ENCODE measurements around the gene CNTNAP5. TPM values are rescaled to one million over a fixed set of nuclear protein-coding genes. Genes with fewer than 3 reads are reported as not detected.

Gene CNTNAP5
- total RNA-seq, 2 experiments from 2014 or later, result not detected

- no peak for DNase-seq
- Mint-ChIP-seq H3K4me1 (ENCODE audit: low read depth) (no peaks in the 10 kb centered on the region), H3K9me3 (peaks cover 3% of the 10 kb centered on the region), H3K4me3 (no peak overlapping the region), H3K27me3 (no peaks in the 10 kb centered on the region), H3K27ac (no peak overlapping the region), H3K36me3 (ENCODE audit: low read depth) (no peaks in the 10 kb centered on the region)
- CTCF ChIA-PET, result no interaction called here
- intact Hi-C loops (cut with micrococcal nuclease), result no loop called here
- POLR2A ChIA-PET, result no interaction called here
- no peak for ATAC-seq
- no peak for TF ChIP-seq CTCF (IDR thresholded peaks at IDR 0.05)
Measured at GRCh38 chr2:124566518-124566970, 541.5 kb downstream of the CNTNAP5 start.

- ChIA-PET CTCF (no interaction called here), POLR2A (no interaction called here)
- no peaks in the 10 kb centered on the region for H3K4me1 Mint-ChIP-seq (ENCODE audit: low read depth)
- DNase-seq (no peak), ATAC-seq (no peak)
- no peak overlapping the region for H3K4me3 Mint-ChIP-seq
- no peaks in the 10 kb centered on the region for H3K9me3 Mint-ChIP-seq
- H3K27ac Mint-ChIP-seq, result no peak overlapping the region
- intact Hi-C loops (cut with micrococcal nuclease), result no loop called here
- TF ChIP-seq CTCF (IDR thresholded peaks at IDR 0.05), result no peak
- no peaks in the 10 kb centered on the region for H3K36me3 Mint-ChIP-seq (ENCODE audit: low read depth)
- no peaks in the 10 kb centered on the region for H3K27me3 Mint-ChIP-seq
Measured at GRCh38 chr2:124570872-124571271, 545.8 kb downstream of the CNTNAP5 start.

GRCh38 chr2:124571836-124572235, 546.7 kb downstream of the CNTNAP5 start:
- no peaks in the 10 kb centered on the region for H3K36me3 Mint-ChIP-seq (ENCODE audit: low read depth)
- H3K4me1 Mint-ChIP-seq (ENCODE audit: low read depth), result no peaks in the 10 kb centered on the region
- ChIA-PET CTCF (no interaction called here), POLR2A (no interaction called here)
- DNase-seq (no peak), ATAC-seq (no peak)
- intact Hi-C loops (cut with micrococcal nuclease), result no loop called here
- no peaks in the 10 kb centered on the region for H3K27me3 Mint-ChIP-seq
- no peaks in the 10 kb centered on the region for H3K9me3 Mint-ChIP-seq
- no peak overlapping the region for H3K4me3 Mint-ChIP-seq
- TF ChIP-seq CTCF (IDR thresholded peaks at IDR 0.05), result no peak
- no peak overlapping the region for H3K27ac Mint-ChIP-seq

GRCh38 chr2:124572934-124573634, 548.0 kb downstream of the CNTNAP5 start:
- Mint-ChIP-seq H3K27ac (no peak overlapping the region), H3K9me3 (peaks cover 2% of the 10 kb centered on the region), H3K4me3 (no peak overlapping the region), H3K27me3 (no peaks in the 10 kb centered on the region), H3K4me1 (ENCODE audit: low read depth) (no peaks in the 10 kb centered on the region), H3K36me3 (ENCODE audit: low read depth) (no peaks in the 10 kb centered on the region)
- CTCF ChIA-PET, result no interaction called here
- POLR2A ChIA-PET, result no interaction called here
- ATAC-seq (no peak), DNase-seq (no peak)
- no peak for TF ChIP-seq CTCF (IDR thresholded peaks at IDR 0.05)
- intact Hi-C loops (cut with micrococcal nuclease), result no loop called here

GRCh38 chr2:124575497-124575896, 550.4 kb downstream of the CNTNAP5 start:
- intact Hi-C loops (cut with micrococcal nuclease), result no loop called here
- no peak for TF ChIP-seq CTCF (IDR thresholded peaks at IDR 0.05)
- ATAC-seq (no peak), DNase-seq (no peak)
- CTCF ChIA-PET, result no interaction called here
- H3K4me3 Mint-ChIP-seq, result no peak overlapping the region
- peaks cover 2% of the 10 kb centered on the region for H3K9me3 Mint-ChIP-seq
- H3K27ac Mint-ChIP-seq, result no peak overlapping the region
- POLR2A ChIA-PET, result no interaction called here
- H3K4me1 Mint-ChIP-seq (ENCODE audit: low read depth), result no peaks in the 10 kb centered on the region
- no peaks in the 10 kb centered on the region for H3K36me3 Mint-ChIP-seq (ENCODE audit: low read depth)
- H3K27me3 Mint-ChIP-seq, result no peaks in the 10 kb centered on the region

Data from activated CD8-positive, alpha-beta T cell treated with anti-CD3 and anti-CD28 coated beads for 36 hours (primary cell).